GM11168 (cell line): ENCODE measurements around the gene MYO18B.

ENCODE experiments used
- in situ Hi-C: fragments of 300-500 bp; cut with MboI; formaldehyde crosslinking; loops from one replicate; pipeline ENCODE4 v1.12.0; 2022; ENCODE audit warnings: low sequenced_read_pairs; ENCODE audit not compliant: unreplicated experiment

Gene MYO18B

DNA sequence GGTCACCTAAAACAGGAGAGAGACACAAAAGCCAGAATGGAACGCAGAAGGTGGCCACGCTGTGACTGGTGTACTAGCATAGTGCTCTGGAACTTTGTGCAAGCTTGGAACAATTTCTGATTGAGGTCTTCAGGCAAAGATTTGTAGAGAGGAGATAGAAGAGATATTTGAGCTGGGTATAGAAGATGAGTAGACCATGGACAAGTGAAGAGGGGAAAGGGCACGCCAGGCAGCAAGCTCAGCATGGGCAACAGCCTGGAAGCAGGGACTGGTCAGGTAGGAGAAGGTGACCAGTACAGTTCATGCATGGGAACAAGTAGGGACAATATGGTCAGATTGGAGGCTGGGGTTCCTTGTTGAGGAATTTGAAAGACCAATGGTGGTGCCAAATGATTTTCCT lies 24.4 kb downstream of the MYO18B start:
- in situ Hi-C loops, result no loop called here

DNA sequence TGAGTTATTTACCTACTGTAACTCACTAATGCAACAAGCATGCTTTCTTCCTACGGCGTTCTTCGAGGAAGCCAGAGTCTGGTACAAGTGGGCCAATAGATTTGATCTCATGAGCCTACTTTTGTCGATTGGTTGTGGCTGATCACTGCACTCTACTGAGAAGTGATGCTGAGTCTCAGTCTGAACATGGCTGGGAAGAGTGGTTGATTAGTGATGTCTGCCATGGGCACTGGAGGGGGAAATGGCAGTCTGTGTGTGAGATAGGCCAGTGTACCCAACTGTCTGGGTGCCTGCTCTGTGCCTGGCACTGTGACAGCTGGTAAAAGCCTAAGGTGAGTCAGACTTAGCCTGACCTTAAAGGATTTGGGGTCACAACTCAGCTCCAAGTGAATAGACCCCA lies 28.3 kb downstream of the MYO18B start:
- in situ Hi-C loops, result loop anchor here (10.0 kb wide), 1 partner anchor 306 kb away; no protein-coding TSS in a partner anchor

DNA sequence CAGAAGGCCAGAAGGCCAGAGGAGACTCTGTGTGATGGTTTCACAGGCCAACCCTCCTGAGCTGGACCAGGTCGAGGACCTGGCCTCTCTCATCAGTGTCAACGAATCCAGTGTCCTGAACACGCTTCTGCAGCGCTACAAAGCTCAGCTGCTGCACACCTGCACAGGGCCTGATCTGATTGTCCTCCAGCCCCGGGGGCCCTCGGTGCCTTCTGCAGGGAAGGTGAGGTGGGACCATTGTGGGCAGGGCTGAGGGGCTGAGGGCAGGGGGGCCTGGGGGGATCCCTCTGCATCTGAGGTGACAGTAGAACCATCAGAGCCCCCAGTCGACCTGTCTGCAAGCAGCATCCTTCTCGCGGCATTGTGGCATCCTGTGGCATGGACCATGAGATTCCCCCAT lies 30.3 kb downstream of the MYO18B start:
- in situ Hi-C loops, result loop anchor here (10.0 kb wide), 1 partner anchor 307 kb away; no protein-coding TSS in a partner anchor

DNA sequence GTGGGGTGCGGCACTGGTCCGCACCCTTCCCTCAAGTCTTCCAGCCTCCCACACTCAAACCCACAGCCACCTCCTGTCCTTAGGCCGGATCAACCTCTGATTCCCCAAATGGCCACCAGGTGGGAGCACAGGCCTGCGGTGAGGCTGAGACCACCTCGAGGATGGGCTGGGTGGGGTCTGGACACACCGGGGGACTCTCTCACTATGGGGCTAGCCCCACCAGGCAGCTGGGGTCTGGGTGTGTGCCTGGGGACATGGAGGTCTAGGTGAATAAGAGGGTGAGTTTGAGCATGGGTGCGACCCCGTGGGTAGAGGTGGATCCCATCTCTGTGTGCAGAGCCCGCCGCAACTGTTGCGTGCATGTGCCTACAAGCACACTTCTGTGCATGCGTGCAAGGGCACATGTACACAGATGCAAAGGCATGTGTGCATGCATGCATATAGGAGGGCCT lies 32.6 kb downstream of the MYO18B start:
- in situ Hi-C loops, result loop anchor here (10.0 kb wide), 1 partner anchor 310 kb away; no protein-coding TSS in a partner anchor

DNA sequence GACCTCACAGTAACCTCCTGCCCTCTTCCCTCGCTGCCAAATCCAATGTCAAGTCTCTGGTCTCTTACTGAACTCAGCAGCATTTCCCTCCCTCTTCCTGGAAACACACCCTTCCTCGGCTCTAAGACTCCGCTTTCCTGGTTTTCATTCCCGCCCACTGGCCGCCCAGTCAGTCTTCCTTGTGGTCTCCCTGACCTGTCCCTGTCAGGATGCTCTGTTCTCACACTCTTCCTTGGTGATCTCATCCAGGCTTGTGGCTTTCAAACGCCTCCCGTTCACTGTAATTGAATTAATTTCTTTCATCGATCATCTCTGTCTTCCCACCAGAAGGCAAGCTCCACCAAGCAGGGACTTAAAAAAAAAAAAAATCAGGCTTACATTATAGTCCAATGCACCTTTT lies 33.5 kb downstream of the MYO18B start:
- in situ Hi-C loops, result loop anchor here (10.0 kb wide), 1 partner anchor 311 kb away; no protein-coding TSS in a partner anchor

DNA sequence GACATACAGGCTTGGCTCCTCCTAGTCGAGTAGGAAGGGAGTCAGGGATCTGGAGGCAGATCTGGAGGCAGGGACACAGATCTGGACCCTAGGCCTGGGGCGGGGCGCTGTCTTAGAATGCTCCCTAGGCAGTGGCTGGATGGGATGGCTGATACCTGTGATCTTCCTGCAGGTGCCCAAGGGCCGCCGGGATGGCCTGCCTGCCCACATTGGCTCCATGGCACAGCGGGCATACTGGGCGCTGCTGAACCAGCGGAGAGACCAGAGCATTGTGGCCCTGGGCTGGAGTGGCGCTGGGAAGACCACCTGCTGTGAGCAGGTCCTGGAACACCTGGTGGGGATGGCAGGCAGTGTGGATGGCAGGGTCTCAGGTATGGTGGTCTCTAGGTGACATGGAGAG lies 35.4 kb downstream of the MYO18B start:
- in situ Hi-C loops, result loop anchor here (10.0 kb wide), 1 partner anchor 313 kb away; no protein-coding TSS in a partner anchor

DNA sequence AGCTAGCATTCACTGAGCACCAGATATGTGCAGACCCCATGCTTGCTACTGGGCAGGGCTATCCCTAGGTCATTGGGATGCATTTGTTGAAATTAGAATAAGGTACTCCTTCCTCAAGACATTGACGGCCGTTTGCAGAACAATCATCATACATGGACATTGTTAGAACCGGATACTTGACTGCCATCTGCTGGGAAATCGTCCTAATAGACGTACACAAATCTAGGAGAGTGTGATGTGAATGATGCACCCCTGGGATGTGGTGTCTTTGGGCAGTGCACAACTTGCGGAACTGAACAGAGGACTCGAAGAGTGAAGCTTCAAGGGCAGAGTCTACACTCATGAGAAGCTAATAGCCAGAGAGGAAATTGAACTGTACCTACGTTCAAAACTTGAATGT lies 35.9 kb downstream of the MYO18B start:
- in situ Hi-C loops, result loop anchor here (10.0 kb wide), 1 partner anchor 313 kb away; no protein-coding TSS in a partner anchor

DNA sequence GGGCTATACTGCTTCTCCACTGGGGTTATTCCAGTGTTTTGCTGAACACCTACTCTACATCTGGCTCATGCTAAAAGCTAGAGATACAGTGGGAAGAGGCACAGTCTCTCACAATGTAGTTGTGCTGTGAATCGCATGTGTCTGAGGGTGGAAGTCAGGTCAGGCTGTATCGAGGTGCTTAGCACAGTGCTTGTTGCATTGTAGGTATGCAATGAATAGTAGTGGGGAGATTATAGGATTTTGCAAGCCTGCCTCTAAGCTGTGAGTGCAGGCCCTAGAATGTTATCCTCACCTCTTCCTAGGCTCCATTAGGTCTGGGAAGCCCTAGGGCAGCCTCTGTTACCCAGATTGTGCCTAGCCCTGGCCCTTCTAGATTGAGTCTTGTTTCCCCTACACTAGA lies 37.4 kb downstream of the MYO18B start:
- in situ Hi-C loops, result loop anchor here (10.0 kb wide), 1 partner anchor 315 kb away; no protein-coding TSS in a partner anchor

DNA sequence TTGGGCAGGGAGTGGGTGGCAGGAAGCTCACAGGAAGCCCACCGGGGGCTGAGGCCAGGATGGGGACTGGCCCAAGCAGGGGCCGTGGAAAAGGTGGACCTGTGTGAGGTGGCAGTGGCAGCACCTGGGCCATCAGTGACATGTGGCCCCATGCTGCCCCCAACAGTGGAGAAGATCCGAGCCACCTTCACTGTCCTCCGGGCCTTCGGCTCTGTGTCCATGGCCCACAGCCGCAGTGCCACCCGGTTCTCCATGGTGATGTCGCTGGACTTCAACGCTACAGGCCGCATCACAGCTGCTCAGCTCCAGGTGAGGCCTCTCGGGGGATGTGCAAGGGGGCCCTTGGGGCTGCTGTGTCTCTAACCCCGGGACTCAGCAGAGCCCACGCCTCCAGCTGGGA lies 37.9 kb downstream of the MYO18B start:
- in situ Hi-C loops, result loop anchor here (10.0 kb wide), 1 partner anchor 315 kb away; no protein-coding TSS in a partner anchor

DNA sequence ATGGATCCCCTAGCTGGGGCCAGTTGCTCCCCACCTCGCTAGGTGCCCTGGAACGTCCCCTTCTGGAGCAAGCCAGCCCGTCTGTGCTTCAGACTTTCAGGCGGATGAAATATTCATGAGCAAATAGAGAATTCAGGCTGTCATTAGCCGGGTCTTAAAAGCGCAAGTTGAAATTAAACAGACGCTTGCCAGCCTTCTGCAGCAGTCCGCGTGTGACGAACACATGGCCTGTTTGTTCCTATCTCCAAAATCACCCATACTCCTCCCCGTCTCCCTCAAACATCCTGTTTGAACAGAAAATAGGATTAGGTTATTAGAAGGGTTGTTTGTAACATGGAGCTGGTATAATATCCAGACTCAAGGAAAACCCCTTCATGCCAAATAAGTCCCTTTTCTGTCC lies 38.7 kb downstream of the MYO18B start:
- in situ Hi-C loops, result no loop called here

DNA sequence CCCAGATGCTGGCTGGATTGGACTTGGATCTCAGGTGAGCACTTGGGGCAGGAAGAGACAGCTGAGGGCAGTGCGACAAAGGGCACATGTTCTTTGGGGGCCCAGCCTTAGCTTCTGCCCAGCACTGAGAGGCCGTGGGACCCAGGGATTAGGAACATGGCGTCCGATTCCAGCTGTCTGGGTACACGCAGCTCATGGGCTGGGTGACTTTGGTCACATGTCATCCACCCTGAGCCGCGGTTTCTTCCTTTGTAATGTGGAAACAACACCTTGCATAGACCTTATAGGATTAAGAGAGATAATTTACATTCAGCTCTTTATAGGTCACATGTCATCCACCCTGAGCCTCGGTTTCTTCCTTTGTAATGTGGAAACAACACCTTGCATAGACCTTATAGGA lies 39.8 kb downstream of the MYO18B start:
- in situ Hi-C loops, result no loop called here

DNA sequence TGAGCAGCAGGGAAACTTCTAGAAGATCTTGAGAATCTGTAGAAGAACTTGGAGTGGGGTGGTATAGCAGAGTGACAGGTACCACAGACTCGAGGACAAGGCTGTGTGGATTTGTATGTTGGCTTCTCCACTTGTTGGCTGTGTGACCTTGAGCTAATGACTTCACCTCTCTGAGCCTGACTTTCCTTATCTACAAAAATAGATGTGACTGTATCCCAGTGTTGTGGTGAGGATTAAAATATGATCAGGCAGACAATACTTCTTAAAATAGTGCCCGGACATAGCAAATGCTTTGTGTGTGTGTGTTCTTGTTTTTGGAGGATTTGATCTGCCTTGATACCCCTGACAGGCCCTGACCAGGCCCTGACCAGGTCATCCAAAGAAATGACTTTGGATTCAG lies 40.8 kb downstream of the MYO18B start:
- in situ Hi-C loops, result no loop called here

DNA sequence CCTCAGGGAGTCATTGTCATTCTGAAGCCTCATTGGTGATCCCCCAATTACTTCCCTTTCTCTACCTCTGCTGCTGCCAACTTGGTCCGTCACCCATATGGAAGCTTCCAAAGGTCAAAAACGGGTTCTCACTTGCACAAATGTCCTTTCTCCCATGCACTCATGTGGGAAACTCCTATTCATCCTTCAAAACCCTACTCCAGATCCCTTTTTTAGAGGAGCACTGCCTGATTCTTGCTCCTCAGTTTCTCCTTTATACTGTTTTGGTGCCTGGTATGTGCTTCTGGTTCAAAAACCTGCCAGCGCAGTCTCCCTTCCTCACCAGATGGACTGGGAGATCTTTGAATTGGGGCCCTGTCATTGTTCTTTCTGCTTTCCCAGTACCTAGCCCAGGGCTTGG lies 41.9 kb downstream of the MYO18B start:
- in situ Hi-C loops, result no loop called here

DNA sequence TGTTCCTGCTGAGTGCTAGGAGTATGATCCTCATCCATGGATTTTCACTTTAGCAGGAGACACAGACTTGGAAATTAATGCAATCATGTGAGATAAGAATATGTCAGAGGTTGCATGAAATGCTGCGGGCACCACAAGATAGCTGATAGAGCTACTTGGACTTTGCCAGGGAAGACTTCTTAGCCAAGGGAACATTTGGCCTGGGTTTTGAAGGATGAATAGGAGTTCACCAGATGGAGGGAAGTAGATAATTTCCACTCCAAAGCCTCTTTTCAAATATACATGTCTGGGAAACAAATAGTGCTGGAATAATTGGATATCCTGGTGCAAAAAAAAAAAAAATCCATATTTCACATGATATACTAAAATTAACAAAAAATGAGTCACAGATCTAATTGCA lies 44.2 kb downstream of the MYO18B start:
- in situ Hi-C loops, result no loop called here

DNA sequence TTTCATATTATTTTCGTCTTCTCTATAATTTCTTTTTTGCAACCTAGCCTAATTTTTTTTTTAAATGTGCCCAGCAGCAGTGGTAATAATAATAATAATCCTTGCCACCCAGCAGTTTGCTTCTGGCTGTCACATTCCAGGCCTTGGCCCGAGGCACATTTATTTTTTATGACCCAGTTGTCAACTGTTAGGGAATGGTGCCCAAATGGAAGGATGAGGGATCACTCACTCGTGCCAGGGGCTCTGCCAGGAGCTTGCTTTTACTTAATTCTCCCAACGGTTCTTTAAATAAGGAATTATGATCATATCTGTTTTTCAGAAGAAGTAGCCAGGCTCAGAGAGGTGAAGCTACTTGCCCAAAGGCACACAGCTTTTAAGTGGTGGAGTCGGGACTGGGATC lies 49.6 kb downstream of the MYO18B start:
- in situ Hi-C loops, result no loop called here

DNA sequence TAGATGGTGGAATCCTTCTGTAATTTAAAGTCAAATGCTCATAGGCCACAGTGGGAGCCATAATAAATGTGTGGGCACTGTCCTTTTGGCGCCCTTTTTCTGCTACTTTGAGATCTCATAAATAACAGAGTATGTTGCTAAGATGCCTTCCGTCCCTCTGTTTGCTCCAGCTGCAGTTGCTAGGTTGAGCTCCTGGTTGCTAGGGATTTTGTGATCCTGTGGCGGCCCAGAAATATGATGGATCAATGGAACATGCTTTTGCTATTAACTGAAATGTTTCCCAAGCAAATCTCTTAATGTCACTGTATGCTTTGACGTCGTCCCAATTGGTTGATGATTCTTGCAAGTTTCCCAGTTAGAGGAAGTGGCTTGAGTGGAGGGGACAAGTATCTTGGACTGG lies 53.5 kb downstream of the MYO18B start:
- in situ Hi-C loops, result no loop called here

DNA sequence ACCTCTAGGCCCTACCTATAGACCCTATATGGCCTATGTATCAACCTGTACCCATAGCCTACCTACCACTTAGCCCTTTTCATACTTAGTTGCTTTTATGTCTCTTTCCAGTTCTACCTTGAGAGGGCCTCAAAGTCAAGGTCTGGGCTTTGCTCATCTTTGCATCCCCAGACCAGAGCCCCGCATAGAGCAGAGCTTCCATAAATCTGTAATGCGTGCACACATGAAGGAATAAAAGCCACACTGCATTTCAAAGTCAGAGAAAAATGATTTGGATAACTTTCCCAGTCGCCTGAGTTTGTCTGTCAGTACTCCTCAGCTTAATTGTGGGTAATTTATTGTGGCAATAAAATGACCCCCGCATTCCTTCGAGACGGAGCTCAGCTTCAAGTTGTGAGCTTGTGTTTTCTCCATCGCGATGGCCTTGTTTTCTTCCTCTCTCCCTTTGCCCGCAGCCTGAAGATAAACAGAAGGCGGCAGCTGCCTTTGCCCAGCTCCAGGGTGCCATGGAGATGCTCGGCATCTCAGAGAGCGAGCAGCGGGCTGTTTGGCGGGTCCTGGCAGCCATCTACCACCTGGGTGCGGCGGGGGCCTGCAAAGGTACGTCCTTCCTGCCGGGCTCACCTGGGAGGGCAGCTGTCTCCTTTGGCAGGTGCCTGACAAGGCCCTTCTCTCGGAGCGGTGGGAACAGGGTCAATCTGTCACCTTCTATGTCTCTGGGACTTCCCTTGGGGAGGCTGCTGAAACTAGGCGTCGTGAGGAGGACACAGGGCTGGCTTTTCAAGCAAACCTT lies 55.7 kb downstream of the MYO18B start:
- in situ Hi-C loops, result no loop called here

DNA sequence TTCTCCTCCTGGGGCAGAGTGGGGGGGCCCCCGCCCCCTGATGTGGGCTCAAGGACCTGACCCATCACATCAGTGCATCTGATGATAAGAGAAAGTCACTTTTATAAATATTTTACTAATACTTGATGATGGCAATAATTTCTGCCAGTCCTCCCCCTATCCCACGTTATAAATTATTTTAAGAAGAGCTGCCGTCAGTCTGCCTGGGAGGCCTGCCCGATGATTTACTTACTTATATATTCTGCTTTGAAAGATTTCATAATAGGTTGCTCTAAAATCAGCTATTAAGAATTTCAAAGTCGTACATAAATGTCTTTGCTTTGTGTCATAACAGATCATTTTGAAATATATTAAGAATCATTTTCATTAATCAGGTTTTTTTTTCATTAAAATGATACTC lies 58.8 kb downstream of the MYO18B start:
- in situ Hi-C loops, result no loop called here

DNA sequence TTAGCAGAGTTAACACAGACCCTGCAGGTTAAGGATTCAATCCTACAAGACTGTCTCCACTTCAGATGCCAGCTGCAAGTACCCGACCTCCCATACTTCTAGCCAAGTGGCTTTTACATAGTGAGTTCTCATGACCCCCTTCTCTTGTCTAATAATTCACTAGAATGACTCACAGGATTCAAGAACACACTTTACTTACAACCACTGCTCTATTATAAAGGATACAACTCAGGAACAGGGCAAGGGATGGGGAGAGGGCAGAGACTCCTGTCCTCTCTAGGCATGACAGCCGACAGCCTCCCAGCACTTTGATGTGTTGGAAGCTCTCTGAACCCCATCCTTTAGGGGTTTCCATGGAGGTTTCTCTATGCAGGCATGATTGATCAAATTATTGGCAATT lies 60.0 kb downstream of the MYO18B start:
- in situ Hi-C loops, result no loop called here

DNA sequence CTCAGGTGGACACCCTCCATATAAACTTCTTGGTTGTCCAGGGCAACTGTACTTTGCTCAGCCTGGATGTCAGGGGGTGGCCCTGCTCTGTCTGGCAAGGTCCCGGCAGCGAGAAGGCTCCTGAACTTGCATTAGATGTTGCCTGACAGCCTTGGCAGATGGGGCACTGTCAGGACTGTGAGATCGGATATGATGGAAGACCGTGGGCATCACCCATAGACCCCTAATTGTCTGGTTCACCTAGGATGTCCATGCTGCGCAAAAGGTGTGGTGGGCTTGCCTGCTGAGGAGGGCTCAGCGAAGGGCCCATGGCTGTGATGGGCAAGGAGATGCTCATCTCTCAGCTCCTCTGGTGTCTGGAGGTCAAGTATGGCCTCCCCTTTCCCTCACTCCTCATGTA lies 62.7 kb downstream of the MYO18B start:
- in situ Hi-C loops, result no loop called here

DNA sequence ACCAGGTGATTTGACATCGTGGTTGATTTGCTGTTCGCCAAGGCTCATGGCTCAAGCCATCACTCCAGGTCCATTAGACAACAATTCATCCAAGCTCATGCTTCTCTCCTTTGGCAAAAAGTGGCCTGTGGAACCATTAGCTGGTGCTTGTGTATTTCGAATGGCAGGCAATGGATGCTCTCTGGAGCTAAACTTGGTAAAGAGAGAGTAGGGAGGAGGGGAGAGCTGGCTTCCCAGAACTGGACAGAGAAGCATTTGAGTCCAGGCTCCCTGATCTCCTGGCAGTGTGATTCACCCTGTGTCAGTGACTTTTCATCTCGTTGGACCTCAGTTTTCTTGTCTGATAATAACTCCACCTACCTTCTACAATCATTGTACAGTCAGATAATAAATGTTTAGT lies 64.6 kb downstream of the MYO18B start:
- in situ Hi-C loops, result no loop called here

DNA sequence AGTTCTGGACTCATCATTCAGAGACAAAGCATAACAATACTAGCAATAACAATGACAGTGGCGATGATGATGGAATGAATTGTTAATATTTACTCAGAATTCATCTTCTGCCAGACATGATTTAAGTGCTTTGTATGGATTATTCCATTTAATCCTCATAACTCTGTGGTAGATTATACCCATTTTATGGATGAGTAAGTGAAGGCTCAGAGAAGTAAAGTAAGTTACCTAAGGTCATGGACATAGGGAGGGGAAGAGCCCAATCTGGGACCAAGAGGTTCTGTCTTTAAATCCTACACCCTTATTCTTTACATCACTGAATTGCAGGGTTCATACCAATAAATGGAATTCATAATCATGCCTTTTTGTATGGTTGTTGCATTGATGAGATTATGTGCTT lies 72.7 kb downstream of the MYO18B start:
- in situ Hi-C loops, result no loop called here
